Measurements from ENCODE around the gene JAK3.

The JAK3 gene

DNA sequence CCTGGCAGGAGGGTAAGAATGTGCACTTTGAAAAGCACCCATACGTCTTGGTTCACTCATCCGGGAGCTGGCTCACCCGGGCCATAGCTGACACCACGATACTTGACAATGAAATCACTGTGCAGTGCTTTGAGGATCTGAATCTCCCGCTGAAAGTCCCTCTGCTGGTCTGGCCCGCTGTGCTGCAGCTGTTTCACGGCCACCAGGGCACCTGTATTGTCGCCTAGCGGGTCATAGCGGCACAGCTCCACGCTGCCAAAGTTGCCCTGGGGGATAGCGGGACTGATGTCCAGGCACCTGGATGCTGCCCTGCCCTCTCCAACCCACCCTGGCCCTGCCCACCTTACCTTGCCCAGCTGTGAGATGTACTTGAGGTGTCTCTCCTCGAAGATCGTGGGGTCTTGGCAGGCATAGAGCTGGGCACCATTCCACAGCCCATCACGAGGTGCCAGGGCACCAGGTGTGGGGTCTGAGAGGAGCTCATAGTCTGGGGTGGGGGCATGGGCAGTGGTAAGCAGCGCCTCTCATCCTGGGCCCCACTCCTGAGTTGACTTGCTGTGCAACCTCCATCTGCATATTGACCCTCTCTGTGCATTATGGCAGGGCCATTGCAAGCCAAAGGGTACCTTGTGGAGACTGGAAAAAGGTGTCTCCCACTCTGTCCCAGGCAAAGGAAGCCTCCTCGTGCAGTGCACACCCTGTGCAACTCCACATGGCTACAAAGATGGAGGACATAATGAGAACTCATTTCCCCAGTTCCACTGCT lies 15.2 kb downstream of the JAK3 start:
- H2BK12ac ChIP-seq (ENCODE audit: low read length), result no peak overlapping the region
- H3K4ac ChIP-seq (ENCODE audit: low read length), result no peak overlapping the region
- no peaks in the 10 kb centered on the region for H3K36me3 ChIP-seq (replicated peaks in 1 of 2; ENCODE audit: control insufficient read depth in 2 of 2, insufficient read depth in 2 of 2, low read length in 2 of 2)
- no peak overlapping the region for H3K4me2 ChIP-seq (ENCODE audit: insufficient read depth, low read length, poor library complexity, severe bottlenecking)
- no peak overlapping the region for H3K18ac ChIP-seq (ENCODE audit: low read length)
- H2BK120ac ChIP-seq (ENCODE audit: low read depth, low read length), result no peak overlapping the region
- no peaks in the 10 kb centered on the region for H3K79me1 ChIP-seq (ENCODE audit: low read depth, low read length)
- peaks cover 7 to 19% of the 10 kb centered on the region in 2 donors for H3K4me1 ChIP-seq (ENCODE audit: control insufficient read depth in 2 of 2, insufficient read depth in 1 of 2, low read depth in 1 of 2, low read length in 2 of 2)
- no CpG with 5 or more reads among the region's 17 CpGs for WGBS, 2 donors (ENCODE audit: extremely low coverage in 2 of 2, insufficient read length in 2 of 2, insufficient replicate concordance in 1 of 2)
- H3K9ac ChIP-seq (ENCODE audit: low read depth, low read length, poor library complexity), result no peak overlapping the region
- peak overlapping the region; percentile 13 for H3K23ac ChIP-seq (ENCODE audit: low read depth, low read length, poor library complexity)
- H3K4me3 ChIP-seq (ENCODE audit: low read length in 2 of 2), result no peak overlapping the region
- no peak overlapping the region for H4K91ac ChIP-seq (ENCODE audit: low read depth, low read length, poor library complexity)
- H2AK5ac ChIP-seq (ENCODE audit: low read depth, low read length), result peak overlapping the region; percentile 77
- no peak overlapping the region for H2AFZ ChIP-seq (ENCODE audit: low read length)
- H3K14ac ChIP-seq (ENCODE audit: low read length), result no peak overlapping the region
- H4K8ac ChIP-seq (ENCODE audit: low read depth, low read length), result no peak overlapping the region
- H3K9me3 ChIP-seq (replicated peaks in 1 of 2; ENCODE audit: control insufficient read depth in 2 of 2, insufficient read depth in 1 of 2, low read depth in 1 of 2, low read length in 2 of 2), result no peaks in the 10 kb centered on the region
- DNase-seq (ENCODE audit: low spot score), result no peak
- H2BK15ac ChIP-seq (ENCODE audit: low read length), result no peak overlapping the region
- H3K27me3 ChIP-seq (ENCODE audit: control insufficient read depth in 3 of 3, insufficient read depth in 3 of 3, low read depth in 1 of 3, low read length in 3 of 3), result peaks cover 0 to 5% (median 0%) of the 10 kb centered on the region in 3 experiments
- no peak overlapping the region for H3K27ac ChIP-seq (replicated peaks; ENCODE audit: low read length)
- H2BK5ac ChIP-seq (ENCODE audit: low read length), result no peak overlapping the region

DNA sequence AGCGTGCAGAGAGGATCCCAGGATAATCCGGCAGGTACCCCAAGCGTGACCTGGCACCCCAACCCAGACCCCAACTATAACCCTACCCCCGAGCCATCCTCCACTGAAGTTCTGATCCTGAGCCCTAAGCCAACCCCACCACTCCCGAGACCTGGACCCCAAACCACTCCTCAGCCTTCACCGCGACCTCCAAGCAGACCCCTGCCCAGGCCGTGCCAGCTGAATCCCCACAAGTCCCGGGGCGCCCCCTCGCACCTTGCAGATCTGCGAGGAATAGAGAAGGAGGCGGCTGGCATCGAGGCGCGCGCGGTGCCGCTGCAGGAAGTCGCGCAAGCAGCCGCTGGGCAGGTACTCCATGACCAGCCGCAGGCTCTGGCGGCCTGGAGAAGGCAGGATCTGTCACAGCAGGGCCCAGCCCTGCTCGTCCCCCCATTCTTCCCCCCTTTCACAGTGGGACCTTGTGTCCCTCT lies 16.3 kb downstream of the JAK3 start:
- Histone ChIP-seq H3K4me3 (ENCODE audit: low read length in 2 of 2) (peak overlapping the region in 1 of 2 donors; percentile 75), H2BK120ac (ENCODE audit: low read depth, low read length) (peak overlapping the region; percentile 56), H3K9me3 (replicated peaks in 1 of 2; ENCODE audit: control insufficient read depth in 2 of 2, insufficient read depth in 1 of 2, low read depth in 1 of 2, low read length in 2 of 2) (no peaks in the 10 kb centered on the region), H4K91ac (ENCODE audit: low read depth, low read length, poor library complexity) (no peak overlapping the region), H3K27ac (replicated peaks; ENCODE audit: low read length) (peak overlapping the region; percentile 32), H3K14ac (ENCODE audit: low read length) (peak overlapping the region; percentile 71), H4K8ac (ENCODE audit: low read depth, low read length) (no peak overlapping the region), H3K4me1 (ENCODE audit: control insufficient read depth in 2 of 2, insufficient read depth in 1 of 2, low read depth in 1 of 2, low read length in 2 of 2) (peaks cover 7 to 19% of the 10 kb centered on the region in 2 donors), H3K18ac (ENCODE audit: low read length) (peak overlapping the region; percentile 96), H2AFZ (ENCODE audit: low read length) (peak overlapping the region; percentile 62), H3K9ac (ENCODE audit: low read depth, low read length, poor library complexity) (no peak overlapping the region), H2AK5ac (ENCODE audit: low read depth, low read length) (peak overlapping the region; percentile 97), H3K36me3 (replicated peaks in 1 of 2; ENCODE audit: control insufficient read depth in 2 of 2, insufficient read depth in 2 of 2, low read length in 2 of 2) (no peaks in the 10 kb centered on the region), H3K79me1 (ENCODE audit: low read depth, low read length) (no peaks in the 10 kb centered on the region), H2BK15ac (ENCODE audit: low read length) (peak overlapping the region; percentile 69), H3K4me2 (ENCODE audit: insufficient read depth, low read length, poor library complexity, severe bottlenecking) (peak overlapping the region; percentile 40), H3K4ac (ENCODE audit: low read length) (peak overlapping the region; percentile 53), H3K23ac (ENCODE audit: low read depth, low read length, poor library complexity) (peak overlapping the region; percentile 96), H2BK12ac (ENCODE audit: low read length) (peak overlapping the region; percentile 94), H2BK5ac (ENCODE audit: low read length) (peak overlapping the region; percentile 53), H3K27me3 (ENCODE audit: control insufficient read depth in 3 of 3, insufficient read depth in 3 of 3, low read depth in 1 of 3, low read length in 3 of 3) (peaks cover 0 to 5% (median 0%) of the 10 kb centered on the region in 3 experiments)
- DNase-seq (ENCODE audit: low spot score), result no peak
- no CpG with 5 or more reads among the region's 25 CpGs for WGBS, 2 donors (ENCODE audit: extremely low coverage in 2 of 2, insufficient read length in 2 of 2, insufficient replicate concordance in 1 of 2)

DNA sequence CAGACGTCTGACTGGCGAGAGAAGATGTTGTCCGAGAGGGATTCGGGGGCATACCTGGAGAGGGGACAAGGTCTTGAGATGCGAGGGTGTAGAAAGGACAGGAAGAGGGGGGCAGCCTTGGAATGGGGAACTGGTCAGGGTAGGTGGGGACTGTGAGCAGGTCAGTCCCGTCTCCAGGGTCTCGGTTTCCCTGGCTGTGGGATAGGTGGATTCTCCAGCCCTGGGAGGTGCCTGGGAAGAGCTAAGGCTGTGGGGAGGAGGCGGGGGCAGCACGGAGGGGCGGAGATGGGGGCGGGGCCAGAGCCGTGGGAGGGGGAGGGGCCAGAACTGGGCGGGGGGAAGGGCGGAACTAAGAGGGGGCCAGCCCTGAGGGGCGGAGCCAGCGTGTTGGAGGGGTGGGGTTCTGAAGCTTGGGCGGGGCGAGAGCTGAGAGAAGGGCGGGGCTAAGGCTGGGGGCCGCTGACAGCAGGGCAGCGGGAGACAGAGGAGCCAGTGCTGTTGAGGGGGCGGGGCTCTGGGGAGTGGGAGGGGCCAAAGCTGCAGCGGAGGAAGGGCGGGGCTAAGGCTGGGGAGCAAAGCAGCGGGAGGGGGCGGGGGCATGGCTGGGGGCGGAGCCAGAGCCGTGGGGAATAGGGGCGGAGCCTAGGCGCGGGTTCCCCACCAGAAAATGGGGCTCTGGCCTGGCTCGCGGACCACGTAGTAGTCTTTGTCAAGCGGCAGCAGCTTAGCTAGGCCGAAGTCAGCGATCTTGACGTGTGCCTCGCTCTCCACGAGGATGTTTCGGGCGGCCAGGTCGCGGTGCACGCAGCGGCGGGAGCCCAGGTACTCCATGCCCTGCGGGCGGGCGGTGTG lies 17.0 kb downstream of the JAK3 start:
- H4K91ac ChIP-seq (ENCODE audit: low read depth, low read length, poor library complexity), result no peak overlapping the region
- H2AK5ac ChIP-seq (ENCODE audit: low read depth, low read length), result peak overlapping the region; percentile 97
- H3K23ac ChIP-seq (ENCODE audit: low read depth, low read length, poor library complexity), result peak overlapping the region; percentile 96
- peak overlapping the region; percentile 15 to 80 for H3K4me3 ChIP-seq (ENCODE audit: low read length in 2 of 2)
- peak overlapping the region; percentile 97 for H2BK15ac ChIP-seq (ENCODE audit: low read length)
- H3K27ac ChIP-seq (replicated peaks; ENCODE audit: low read length), result peak overlapping the region; percentile 96
- WGBS, 2 donors (ENCODE audit: extremely low coverage in 2 of 2, insufficient read length in 2 of 2, insufficient replicate concordance in 1 of 2), result no CpG with 5 or more reads among the region's 50 CpGs
- H3K18ac ChIP-seq (ENCODE audit: low read length), result peak overlapping the region; percentile 96
- no peaks in the 10 kb centered on the region for H3K36me3 ChIP-seq (replicated peaks in 1 of 2; ENCODE audit: control insufficient read depth in 2 of 2, insufficient read depth in 2 of 2, low read length in 2 of 2)
- H3K9me3 ChIP-seq (replicated peaks in 1 of 2; ENCODE audit: control insufficient read depth in 2 of 2, insufficient read depth in 1 of 2, low read depth in 1 of 2, low read length in 2 of 2), result no peaks in the 10 kb centered on the region
- peak; percentile 84 for DNase-seq (ENCODE audit: low spot score)
- H3K9ac ChIP-seq (ENCODE audit: low read depth, low read length, poor library complexity), result peak overlapping the region; percentile 87
- H2BK5ac ChIP-seq (ENCODE audit: low read length), result peak overlapping the region; percentile 93
- H3K4me1 ChIP-seq (ENCODE audit: control insufficient read depth in 2 of 2, insufficient read depth in 1 of 2, low read depth in 1 of 2, low read length in 2 of 2), result peaks cover 7 to 19% of the 10 kb centered on the region in 2 donors
- no peaks in the 10 kb centered on the region for H3K79me1 ChIP-seq (ENCODE audit: low read depth, low read length)
- peaks cover 0 to 3% (median 0%) of the 10 kb centered on the region in 3 experiments for H3K27me3 ChIP-seq (ENCODE audit: control insufficient read depth in 3 of 3, insufficient read depth in 3 of 3, low read depth in 1 of 3, low read length in 3 of 3)
- peak overlapping the region; percentile 38 for H3K14ac ChIP-seq (ENCODE audit: low read length)
- H4K8ac ChIP-seq (ENCODE audit: low read depth, low read length), result no peak overlapping the region
- H2BK12ac ChIP-seq (ENCODE audit: low read length), result peak overlapping the region; percentile 94
- peak overlapping the region; percentile 89 for H3K4me2 ChIP-seq (ENCODE audit: insufficient read depth, low read length, poor library complexity, severe bottlenecking)
- H2BK120ac ChIP-seq (ENCODE audit: low read depth, low read length), result peak overlapping the region; percentile 56
- no peak overlapping the region for H3K4ac ChIP-seq (ENCODE audit: low read length)
- H2AFZ ChIP-seq (ENCODE audit: low read length), result peak overlapping the region; percentile 86
